ENCODE measurements around the gene TGM3. TPM values are rescaled to one million over a fixed set of nuclear protein-coding genes. Genes with fewer than 3 reads are reported as not detected.

Gene TGM3
- total RNA-seq, 1 donor from 2014 or later: not detected

DNA sequence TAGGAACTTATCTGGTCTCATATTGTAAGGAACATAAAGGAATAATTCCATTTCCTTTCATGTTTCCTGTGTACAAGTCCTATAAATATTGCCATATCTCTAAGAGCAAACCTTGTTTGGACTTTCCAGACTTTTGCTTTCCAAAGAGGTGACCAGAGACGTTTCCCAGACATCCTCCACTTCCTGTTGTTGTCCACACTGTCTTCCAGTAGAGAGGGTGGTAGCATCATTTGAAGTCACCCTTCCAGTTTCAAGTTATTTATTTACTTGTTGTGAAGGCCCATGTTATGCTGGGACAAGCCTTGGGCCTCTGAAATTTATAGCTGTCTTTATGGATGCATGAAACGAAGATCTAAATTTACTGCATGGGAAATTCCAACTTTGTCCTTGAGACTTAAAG is 10.6 kb upstream of the TGM3 start:
- DNase-seq: no peak

DNA sequence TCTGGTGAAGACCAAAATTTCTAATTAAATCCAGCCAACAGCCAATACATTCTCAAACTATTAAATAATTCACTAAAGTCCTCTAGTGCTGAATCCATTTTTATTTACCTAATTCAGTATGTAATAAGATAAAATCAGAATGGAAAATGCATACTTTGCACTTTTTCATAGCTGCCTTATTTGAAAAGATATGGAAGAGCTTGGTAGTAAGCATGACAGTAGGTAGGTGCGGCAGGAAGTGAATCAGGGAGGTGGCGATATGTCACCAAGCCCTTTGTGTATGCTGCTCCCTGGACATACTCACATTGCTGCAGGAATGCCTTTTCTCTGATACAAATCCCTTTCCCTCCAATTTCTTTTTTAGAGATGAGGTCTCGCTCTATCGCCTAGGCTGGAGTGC is 10.2 kb upstream of the TGM3 start:
- DNase-seq: no peak

DNA sequence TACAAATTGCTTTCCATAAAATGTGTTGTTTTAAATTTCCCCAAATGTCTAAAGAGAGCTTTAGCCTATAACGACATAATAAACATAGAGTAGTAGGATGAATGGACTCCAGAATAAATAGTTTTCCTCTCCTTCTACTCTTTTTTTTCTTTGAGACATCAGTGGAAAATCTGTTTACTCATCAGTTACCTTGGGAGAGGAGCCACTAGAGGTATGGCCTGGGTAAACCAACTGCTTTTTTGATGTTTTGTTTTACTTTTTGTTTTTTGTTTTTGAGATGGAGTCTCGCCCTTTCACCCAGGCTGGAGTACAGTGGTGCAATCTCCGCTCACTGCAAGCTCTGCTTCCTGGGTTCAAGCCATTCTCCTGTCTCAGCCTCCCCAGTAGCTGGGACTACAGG is 8.3 kb upstream of the TGM3 start:
- DNase-seq: no peak

DNA sequence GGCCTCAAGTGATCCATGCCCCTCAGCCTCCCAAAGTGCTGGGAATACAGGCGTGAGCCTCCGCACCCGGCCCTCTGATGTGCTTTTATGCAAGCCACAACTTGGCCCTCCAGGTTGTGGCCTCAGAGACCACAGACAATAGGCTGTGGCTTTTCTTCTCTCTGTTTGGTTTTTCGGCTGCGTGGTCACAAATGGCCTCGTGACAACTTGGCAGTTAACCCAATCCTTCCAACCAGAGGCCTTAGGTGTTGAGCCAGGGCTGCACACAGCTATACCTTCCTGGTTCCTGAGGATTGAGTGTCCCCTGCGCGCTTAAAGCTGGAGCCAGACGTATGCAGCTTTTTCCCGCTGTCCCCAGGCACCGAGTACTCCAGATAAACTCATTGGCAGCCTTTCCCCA is 6.3 kb upstream of the TGM3 start:
- DNase-seq: peak; percentile 26

DNA sequence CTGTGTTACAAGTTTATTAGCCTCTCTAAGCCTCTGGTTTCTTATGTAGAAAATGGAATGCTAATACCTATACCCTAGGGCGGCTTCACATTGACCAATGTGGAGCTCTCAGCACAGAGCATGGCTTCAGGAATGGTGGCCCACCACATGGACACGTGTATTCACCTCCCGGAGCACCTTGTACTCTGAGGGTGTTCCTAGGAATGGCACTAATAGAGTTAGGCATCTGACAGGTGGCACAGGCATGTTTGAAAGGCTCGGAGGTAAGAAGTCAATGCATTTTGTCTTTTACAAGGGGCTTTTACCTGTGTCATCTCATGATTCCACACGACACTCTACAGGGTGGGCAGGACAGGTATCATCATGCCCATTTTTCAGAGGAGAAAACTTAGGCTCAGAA is 5.3 kb upstream of the TGM3 start:
- DNase-seq: no peak

DNA sequence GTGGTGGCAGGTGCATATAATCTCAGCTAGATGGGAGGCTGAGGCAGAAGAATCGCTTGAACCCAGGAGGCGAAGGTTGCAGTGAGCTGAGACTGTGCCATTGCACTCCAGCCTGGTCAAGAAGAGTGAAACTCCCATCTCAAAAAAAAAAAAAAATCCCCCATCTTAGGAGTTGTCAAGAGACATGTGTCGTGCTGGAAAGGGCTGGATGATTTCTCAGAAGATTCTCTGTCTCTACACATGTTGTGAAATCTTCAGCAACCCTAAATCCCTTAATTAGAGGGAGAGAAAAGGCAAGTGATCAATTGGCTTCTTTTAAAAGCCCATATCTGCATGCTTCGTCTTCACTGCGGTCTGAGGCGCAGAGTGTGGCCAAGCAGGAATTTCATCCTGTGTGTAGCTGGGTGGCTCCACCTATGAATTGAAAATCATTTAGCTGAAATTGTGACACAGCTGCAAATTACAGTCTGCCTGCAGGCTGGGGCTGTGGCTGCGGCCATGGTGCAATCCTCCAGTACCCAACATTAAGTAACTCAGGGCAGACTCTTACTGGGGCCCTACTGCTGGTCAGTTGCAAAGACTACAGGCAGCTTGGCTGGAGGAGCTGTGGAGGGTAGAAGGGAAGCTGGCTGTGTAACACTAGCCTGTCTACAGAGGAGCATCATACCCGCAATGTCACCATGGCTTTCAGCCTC is 3.2 kb upstream of the TGM3 start:
- no peak for DNase-seq

DNA sequence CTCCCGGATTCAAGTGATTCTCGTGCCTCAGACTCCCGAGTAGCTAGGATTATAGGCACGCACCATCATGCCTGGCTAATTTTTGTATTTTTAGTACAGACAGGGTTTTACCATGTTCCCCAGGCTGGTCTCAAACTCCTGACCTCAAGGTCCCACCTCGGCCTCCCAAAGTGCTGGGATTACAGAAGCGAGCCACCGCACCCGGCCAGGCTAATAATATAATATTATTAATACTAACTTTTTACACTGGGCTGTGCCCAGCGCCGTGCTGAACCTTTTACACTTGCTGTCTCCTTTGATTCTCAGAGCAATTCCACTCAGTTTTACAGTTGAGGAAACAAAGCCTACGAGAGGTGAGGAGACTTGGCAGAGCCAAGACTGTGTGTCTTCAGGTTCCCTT is 2.3 kb upstream of the TGM3 start:
- no peak for DNase-seq

DNA sequence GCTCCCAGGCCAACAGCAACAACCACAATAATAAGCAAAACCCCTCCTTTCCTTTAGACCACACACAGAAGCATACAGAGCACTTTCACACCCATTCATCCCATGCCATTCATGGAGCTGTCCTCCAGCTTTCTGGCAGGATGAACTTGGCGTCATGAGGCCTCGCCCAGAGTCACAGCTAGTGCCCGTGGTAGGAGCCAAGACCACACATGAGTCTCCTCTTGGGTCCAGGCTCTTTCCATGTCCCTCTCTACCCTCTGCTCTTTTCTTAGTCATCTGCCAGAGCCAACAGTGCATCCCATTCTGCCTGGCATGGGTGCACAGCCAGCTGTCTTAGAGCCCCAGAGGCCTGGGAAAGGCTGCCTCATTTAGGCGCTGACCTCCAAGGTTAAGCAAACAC is 1.8 kb upstream of the TGM3 start:
- no peak for DNase-seq

DNA sequence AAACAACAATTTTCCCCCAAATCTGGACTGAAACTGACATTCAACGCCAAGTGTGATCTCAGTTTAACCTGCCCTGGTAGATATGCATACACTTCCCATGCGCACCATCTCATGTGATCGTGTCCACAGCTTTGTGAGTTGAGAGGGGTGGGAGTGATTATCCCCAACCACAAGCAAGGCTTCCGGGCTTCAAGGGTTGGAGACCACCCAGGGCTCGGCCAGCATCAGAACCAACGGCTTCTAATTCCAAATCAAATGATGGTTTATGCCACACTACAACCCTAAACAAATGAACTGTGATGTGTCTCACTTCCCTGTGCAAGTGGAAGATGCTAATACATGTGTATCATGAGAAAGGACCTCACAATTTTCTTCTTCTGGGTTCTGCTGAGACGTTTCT is 515 bp upstream of the TGM3 start:
- DNase-seq: no peak

DNA sequence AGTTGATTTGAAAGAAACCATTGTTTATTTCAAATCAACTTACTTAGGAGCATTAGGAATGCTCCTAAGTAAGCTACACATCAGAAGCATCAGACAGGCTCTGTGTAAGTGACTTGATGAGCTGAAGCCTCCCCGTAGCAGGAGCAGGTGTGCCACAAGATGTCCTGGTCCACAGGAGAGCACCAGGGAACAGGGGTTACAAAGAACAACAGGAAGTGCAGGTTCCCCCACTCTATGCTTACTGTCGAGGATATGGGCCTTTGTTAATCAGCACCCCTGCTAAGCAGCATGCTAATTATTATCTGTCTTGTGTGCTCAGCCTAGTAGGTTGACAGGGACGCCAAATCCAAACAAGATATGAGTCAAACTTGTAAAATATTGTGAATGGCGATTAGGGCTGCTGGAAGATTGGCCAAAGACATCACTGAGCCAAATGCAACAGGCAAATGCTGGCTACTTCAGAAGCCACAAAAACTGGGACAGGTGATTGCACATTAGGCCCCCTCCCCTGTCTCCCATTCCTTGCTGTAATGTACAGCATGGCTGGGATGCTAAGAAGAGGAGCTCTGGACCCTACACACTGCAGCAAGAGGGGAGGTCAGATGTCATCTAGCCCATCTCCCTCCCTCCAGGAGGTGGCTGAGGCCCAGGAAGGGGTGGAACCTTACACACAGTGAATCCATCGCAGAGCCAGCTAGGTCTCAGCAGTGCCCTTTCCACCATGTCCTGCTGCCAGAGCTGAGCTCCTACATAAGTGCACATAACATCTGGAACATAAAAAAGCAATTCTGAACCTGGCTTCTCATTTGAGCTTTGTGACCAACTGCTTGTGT is 939 bp downstream of the TGM3 start:
- no peak for DNase-seq

DNA sequence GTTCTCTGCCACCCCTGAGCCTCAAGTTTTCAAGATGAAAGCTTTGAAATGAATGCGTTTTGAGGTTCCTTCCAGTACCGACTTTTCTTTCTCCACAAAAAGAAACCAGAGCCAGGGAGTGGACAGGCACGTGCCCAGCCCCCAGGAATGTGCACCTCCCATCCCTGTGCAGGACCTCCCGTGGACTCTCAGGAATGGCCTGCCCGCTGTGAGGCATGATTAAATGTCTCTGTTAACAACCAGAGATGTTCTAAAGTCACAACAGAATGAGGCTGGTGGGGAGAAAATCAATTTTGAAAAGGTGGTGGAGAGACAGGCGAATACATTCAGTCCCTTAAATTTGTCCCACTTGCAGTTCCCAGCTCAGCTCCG is 1.5 kb downstream of the TGM3 start:
- DNase-seq: no peak

DNA sequence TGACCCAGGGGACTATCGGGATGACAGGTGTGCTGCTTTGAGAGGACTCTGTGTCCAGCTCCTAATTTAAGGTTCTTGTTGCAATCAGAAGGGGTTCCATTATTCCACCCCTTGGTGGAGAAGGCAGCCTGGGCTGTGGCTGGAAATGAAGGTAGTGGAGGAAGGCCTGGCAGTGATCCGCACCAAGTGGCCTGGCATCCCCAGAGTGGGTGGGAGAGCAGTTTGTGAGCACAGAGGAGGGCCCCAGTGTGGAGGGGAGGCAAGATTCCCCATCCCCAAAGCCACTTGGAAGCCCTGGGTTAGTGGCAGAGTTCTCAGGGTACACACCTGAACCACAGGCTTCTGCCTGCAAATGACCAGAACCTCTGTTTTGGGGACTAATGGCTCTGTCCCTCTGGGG is 2.3 kb downstream of the TGM3 start:
- no peak for DNase-seq

DNA sequence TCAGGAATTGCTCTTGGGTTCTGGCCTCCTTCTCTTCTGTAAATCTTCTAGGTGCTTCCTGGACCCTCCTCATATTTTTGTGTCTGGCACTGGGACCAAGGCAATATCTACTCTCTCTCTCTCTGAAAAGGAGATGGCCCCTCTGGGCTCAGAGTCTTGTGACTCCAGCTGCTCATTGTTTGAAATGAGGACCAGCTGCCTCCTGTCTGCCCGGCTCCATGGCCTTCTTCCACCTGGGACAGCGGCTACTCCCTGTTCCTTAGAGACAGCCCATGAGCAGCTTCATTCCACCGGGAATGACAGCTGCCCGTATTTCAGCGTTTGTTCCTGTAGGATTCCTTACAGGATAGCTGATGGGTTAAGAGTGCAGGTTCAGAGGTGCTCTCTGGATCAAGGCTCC is 2.9 kb downstream of the TGM3 start:
- DNase-seq: no peak

DNA sequence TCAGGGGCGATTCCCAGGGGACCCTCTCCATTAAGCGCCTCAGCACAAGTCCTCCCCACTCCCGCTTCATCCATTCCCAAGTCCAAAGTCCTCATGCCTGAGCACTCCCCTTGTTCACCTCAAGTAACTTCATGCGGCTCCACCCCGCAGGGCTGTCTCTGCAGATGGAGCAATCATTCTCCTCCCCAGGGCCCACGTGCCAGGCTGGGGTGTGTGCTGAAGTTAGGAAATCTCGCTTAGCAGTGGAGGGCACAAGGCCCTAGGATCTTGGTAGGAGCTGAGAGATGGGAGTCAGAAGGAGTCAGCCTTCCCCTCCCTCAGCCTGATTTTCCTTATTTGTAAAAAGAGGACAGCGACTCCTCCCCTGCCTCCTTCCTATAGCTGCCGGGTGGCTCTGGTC is 3.5 kb downstream of the TGM3 start:
- DNase-seq: no peak

DNA sequence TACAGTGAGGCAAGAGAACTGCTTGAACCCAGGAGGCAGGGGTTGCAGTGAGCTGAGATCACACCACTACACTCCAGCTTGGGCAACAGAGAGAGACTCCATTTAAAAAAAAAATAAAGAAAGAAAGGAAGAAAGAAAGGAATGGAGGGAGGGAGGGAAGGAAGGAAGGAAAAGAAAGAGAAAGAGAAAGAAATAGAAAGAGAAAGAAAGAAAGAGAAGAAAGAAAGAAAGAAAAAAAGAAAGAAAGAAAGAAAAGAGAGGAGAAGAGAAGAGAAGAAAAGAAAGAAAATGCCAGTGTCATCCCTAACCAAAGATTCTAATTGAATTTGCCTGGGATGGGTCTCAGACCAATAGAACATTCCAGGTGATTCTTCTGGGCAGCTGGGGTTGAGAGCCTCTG is 4.2 kb downstream of the TGM3 start:
- DNase-seq: no peak

DNA sequence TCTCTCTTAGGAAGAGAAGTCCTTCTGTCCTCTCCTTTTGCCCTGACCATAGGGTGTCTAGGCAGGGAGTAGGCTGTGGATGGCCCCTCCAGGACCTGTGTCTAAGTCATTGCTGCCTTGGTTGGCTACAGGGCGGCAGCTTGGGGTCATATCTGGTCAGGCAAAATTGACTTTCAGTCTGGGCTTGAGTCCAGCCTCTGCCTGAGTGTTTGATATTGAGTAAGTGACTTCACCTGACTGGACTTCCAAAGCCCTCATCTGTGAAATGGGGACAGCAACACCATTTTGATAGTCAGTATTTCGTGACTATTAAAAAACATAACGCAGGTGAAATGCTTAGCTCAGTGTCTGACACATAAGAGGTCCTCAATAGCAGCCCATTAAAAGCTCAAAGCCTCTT is 4.6 kb downstream of the TGM3 start:
- DNase-seq: no peak

DNA sequence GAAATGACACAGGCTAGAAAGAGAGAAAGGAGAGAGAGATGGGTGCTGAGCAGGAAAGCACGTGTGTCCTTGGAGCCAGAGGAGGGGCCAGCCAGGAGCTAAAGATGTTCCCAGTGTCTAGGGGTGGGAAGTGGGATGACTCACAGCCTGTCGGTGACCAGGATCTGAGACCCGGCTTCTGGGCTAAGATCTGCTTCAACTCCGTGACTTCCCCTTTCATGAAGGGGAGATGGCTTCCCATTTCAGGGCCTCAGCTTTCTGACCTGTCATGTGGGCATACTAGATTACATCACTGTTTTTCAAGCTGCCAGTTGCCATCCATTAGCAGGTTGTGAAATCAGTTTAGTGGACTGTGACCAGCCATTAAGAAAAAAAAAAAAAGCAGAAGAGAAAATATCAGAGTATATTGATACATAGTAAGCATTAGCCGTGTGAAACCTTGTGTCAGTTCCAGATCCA is 5.4 kb downstream of the TGM3 start:
- peak; percentile 16 for DNase-seq

DNA sequence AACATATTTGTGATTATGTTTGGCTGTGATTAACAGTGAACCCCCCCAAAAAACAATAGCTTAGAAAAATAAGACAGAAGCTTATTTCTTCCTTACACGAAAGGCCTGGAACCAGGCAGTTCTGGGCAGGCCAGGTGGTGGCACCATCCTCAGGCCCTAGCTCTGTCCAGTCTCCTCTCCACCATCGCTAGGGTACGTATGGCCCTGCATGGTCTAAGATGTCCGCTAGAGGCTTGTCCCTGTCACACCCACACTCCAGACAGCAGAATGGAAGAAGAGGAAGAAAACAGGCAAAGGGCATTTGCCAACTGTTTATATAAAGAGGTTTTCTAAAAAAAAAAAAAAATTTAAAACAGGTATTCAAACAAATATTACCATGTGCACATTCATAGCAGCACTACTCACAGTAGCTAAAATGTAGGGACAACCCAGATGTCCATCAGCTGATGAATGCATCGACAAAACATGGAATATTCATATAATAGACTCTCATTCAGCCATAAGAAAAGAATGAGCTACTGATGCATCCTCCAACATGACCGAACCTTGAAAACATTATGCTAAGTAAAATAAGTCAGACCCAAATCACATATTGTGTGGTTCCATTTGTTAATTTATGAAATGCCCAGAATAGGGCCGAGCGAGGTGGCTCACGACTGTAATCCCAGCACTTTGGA is 6.7 kb downstream of the TGM3 start:
- DNase-seq: no peak

DNA sequence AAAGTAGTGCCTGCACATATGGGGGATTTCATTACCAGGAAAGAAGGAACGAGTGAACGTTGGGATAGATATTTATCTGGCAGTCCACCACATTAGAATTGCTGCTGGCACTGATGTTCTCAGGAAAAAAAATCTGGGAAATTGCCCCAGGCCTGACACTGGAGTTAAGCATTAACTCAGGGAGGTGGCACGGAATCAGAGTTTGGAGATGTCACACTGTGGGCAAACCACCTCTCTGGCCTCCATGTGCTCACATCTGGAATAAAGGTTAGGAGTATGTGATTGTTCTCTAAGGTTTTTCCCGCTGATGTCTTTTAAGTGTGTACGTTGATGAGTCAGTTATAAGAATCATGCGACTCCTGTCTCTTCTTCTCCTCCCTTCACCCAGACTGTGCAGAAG is 7.9 kb downstream of the TGM3 start:
- no peak for DNase-seq

DNA sequence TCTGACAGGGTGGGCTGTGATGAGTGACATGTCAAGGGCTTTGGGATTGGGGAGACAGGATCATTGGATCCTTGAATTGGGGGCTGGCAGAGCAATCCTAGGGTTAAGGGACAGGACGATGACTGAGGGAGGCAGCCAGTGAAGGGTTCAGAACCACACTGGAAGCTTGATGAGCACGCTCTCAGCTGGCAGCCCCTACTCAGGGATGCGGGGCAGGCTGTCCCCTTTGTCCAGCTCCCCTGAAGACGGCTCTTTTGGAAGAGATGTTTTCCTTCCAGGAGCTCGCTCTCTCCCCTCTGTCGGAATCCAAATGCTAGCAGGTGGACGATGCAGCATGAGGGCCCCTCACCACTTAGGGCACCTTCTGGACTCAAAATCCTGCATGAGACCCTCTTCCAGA is 8.4 kb downstream of the TGM3 start:
- no peak for DNase-seq

DNA sequence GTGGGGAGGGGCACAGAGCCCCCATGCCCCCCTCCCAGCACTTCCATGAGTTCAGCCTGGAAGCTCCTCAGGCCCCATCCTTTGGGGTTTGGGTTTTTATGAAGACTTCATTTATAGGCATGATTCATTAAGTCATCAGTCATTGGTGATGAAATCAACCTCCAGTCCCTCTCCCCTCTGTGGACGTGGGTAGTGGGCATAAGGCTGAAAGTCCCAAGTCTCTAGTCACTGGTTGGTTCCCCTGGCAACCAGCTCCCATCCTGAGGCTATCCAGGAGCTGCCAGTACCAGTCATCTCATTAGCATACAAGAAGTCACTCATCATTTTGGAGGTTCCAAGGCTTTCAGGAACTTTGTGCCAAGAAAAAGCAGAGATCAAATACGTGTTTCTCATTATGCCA is 9.2 kb downstream of the TGM3 start:
- DNase-seq: no peak

DNA sequence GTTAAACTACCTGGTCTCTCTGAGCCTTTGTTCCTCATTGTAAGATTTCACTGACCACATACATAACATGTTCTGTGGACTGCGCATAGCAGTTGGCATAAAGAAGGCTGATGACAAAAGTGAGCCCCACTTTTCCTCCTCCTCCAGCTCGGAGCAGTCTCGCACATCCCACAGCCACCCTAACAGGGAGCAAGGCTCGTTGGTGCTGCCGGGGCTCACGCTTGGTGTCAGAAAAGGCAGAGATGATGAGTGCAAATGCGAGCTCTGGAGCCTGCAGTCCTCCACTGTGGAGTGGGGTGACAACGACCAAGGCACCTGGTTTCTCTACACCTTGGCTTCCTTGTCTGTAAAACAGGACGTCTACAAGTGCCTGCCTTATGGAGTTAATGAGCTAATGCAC is 9.7 kb downstream of the TGM3 start:
- DNase-seq: no peak

DNA sequence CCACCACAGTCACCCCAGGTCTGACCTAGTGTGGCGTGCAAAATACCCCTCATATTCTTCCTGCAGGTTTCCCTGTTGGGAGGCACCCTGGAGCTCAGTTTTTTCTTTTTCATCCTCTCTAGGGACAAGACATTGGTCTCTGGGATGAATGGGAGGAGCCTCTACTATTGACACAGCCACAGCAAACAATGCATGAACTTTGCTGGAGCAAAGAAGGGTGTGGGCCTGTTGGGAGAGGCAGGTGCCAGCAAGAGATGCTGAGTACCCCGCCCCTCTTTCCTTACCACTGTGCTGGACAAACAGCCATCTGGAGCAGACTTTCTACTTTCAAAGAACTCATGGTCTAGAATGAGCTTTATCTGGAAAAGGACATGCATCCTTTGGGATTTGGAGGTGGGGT is 10.1 kb downstream of the TGM3 start:
- DNase-seq: no peak

DNA sequence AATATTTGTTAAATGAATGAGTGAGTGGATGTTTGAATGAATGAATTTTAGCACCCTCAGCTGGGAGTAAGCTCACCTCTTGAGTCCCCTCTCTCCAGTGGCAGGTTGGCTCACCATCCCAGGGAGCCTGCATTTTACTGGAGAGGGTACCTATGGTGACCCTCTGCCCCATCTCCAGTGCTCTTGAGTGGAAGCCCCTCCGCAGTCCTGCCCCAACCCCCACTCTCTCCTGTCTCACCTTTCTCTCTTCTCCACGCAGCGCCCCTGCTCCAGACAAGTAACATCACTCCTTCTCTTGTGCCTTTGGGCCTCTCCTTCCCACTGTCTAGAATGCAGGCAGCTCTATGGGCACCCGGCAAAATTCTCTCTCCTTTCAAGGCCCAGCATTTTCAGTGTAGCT is 11.3 kb downstream of the TGM3 start:
- DNase-seq: no peak
